Mucosa of rectum (tissue), 2 donors: ENCODE data around the gene CORO6.

ENCODE experiments used
- H3K27ac ChIP-seq, 2 donors: one replicate each; pipeline ENCODE4 v1.7.0; 2013; ENCODE audit warnings: inconsistent platforms in 2 of 2, low read depth in 2 of 2, low read length in 2 of 2
- H3K27me3 ChIP-seq, 2 donors: one replicate each; pipeline ENCODE4 v1.7.0; 2013; ENCODE audit warnings: low read length in 2 of 2; ENCODE audit not compliant: control insufficient read depth in 2 of 2, insufficient read depth in 2 of 2
- H3K36me3 ChIP-seq, 2 donors: one replicate each; pipeline ENCODE4 v1.7.0; 2013; ENCODE audit warnings: low read length in 2 of 2; ENCODE audit not compliant: control insufficient read depth in 2 of 2, insufficient read depth in 2 of 2
- H3K4me1 ChIP-seq, 2 donors: one replicate each; pipeline ENCODE4 v1.7.0; 2013; ENCODE audit warnings: low read length in 2 of 2, mild to moderate bottlenecking in 1 of 2; ENCODE audit not compliant: control insufficient read depth in 2 of 2, insufficient read depth in 2 of 2
- H3K4me3 ChIP-seq, 2 donors: one replicate each; pipeline ENCODE4 v1.7.0; 2013; ENCODE audit warnings: low read length in 2 of 2
- H3K9ac ChIP-seq, 2 donors: one replicate each; pipeline ENCODE4 v1.7.0; 2013; ENCODE audit warnings: low read length in 2 of 2, low read depth in 1 of 2, mild to moderate bottlenecking in 1 of 2
- H3K9me3 ChIP-seq, 2 donors: one replicate each; pipeline ENCODE4 v1.7.0; 2013; ENCODE audit warnings: low read length in 2 of 2; ENCODE audit not compliant: control insufficient read depth in 2 of 2
- donor health status: healthy.
- donor health status: Normal muscosa, but diverticular disease.

Gene CORO6

GRCh38 chr17:29620779-29621500 is 1.8 kb downstream of the CORO6 start:
- no peak overlapping the region for H3K9ac ChIP-seq
- H3K4me3 ChIP-seq: no peak overlapping the region
- H3K4me1 ChIP-seq: peaks cover 19 to 24% of the 10 kb centered on the region in 2 donors
- H3K9me3 ChIP-seq: no peaks in the 10 kb centered on the region
- H3K27ac ChIP-seq: no peak overlapping the region
- H3K36me3 ChIP-seq: no peaks in the 10 kb centered on the region
- H3K27me3 ChIP-seq: peaks cover 12 to 19% of the 10 kb centered on the region in 2 donors

- Histone ChIP-seq H3K4me3 (no peak overlapping the region), H3K27me3 (peaks cover 14 to 20% of the 10 kb centered on the region in 2 donors), H3K36me3 (no peaks in the 10 kb centered on the region), H3K27ac (no peak overlapping the region), H3K9me3 (no peaks in the 10 kb centered on the region), H3K4me1 (peaks cover 25 to 30% of the 10 kb centered on the region in 2 donors), H3K9ac (no peak overlapping the region)
These were observed 2.4 kb downstream of the CORO6 start for GRCh38 chr17:29620271-29620670.

- Histone ChIP-seq H3K9me3 (no peaks in the 10 kb centered on the region), H3K4me3 (no peak overlapping the region), H3K4me1 (peaks cover 30 to 36% of the 10 kb centered on the region in 2 donors), H3K36me3 (no peaks in the 10 kb centered on the region), H3K9ac (no peak overlapping the region), H3K27ac (no peak overlapping the region), H3K27me3 (peaks cover 14 to 23% of the 10 kb centered on the region in 2 donors)
These were observed 3.5 kb downstream of the CORO6 start for GRCh38 chr17:29619251-29619650.

GRCh38 chr17:29618272-29619065 is 4.2 kb downstream of the CORO6 start:
- peak overlapping the region in 1 of 2 donors; percentile 44 for H3K9ac ChIP-seq
- H3K4me1 ChIP-seq: peaks cover 37 to 44% of the 10 kb centered on the region in 2 donors
- H3K9me3 ChIP-seq: no peaks in the 10 kb centered on the region
- peaks cover 14 to 23% of the 10 kb centered on the region in 2 donors for H3K27me3 ChIP-seq
- H3K36me3 ChIP-seq: no peaks in the 10 kb centered on the region
- H3K4me3 ChIP-seq: no peak overlapping the region
- peak overlapping the region in 1 of 2 donors; percentile 23 for H3K27ac ChIP-seq

GRCh38 chr17:29617481-29618271 is 5.0 kb downstream of the CORO6 start:
- peak overlapping the region in 1 of 2 donors; percentile 23 for H3K27ac ChIP-seq
- H3K4me3 ChIP-seq: peak overlapping the region; percentile 59 to 67
- peak overlapping the region; percentile 44 to 52 for H3K9ac ChIP-seq

GRCh38 chr17:29617125-29617480 is 5.6 kb downstream of the CORO6 start:
- Histone ChIP-seq H3K4me1 (peaks cover 38 to 43% of the 10 kb centered on the region in 2 donors), H3K9ac (peak overlapping the region; percentile 44 to 52), H3K27me3 (peaks cover 14 to 23% of the 10 kb centered on the region in 2 donors), H3K27ac (no peak overlapping the region), H3K9me3 (no peaks in the 10 kb centered on the region), H3K36me3 (no peaks in the 10 kb centered on the region), H3K4me3 (peak overlapping the region; percentile 59 to 67)

More at GRCh38 chr17:29617481-29618271, 5.0 kb downstream of the CORO6 start:
- H3K9me3 ChIP-seq: no peaks in the 10 kb centered on the region
- peaks cover 14 to 23% of the 10 kb centered on the region in 2 donors for H3K27me3 ChIP-seq
- H3K4me1 ChIP-seq: peaks cover 38 to 43% of the 10 kb centered on the region in 2 donors
- H3K36me3 ChIP-seq: no peaks in the 10 kb centered on the region

GRCh38 chr17:29616300-29617048 is 6.2 kb downstream of the CORO6 start:
- H3K27ac ChIP-seq: no peak overlapping the region
- H3K4me3 ChIP-seq: peak overlapping the region; percentile 59 to 67
- peaks cover 38 to 43% of the 10 kb centered on the region in 2 donors for H3K4me1 ChIP-seq
- H3K9ac ChIP-seq: peak overlapping the region in 1 of 2 donors; percentile 44
- no peaks in the 10 kb centered on the region for H3K36me3 ChIP-seq
- peaks cover 14 to 21% of the 10 kb centered on the region in 2 donors for H3K27me3 ChIP-seq
- no peaks in the 10 kb centered on the region for H3K9me3 ChIP-seq

GRCh38 chr17:29615492-29616299 is 7.0 kb downstream of the CORO6 start:
- Histone ChIP-seq H3K36me3 (no peaks in the 10 kb centered on the region), H3K4me3 (peak overlapping the region; percentile 56 to 67), H3K27me3 (peaks cover 14 to 21% of the 10 kb centered on the region in 2 donors), H3K4me1 (peaks cover 38 to 43% of the 10 kb centered on the region in 2 donors), H3K9ac (peak overlapping the region; percentile 6 to 32), H3K9me3 (no peaks in the 10 kb centered on the region), H3K27ac (peak overlapping the region in 1 of 2 donors; percentile 56)

- peaks cover 14 to 21% of the 10 kb centered on the region in 2 donors for H3K27me3 ChIP-seq
- peaks cover 38 to 43% of the 10 kb centered on the region in 2 donors for H3K4me1 ChIP-seq
- H3K9ac ChIP-seq: no peak overlapping the region
- H3K27ac ChIP-seq: peak overlapping the region in 1 of 2 donors; percentile 56
- no peaks in the 10 kb centered on the region for H3K9me3 ChIP-seq
- H3K4me3 ChIP-seq: peak overlapping the region; percentile 56 to 67
- H3K36me3 ChIP-seq: no peaks in the 10 kb centered on the region
These were observed 7.7 kb downstream of the CORO6 start for GRCh38 chr17:29615048-29615385.
